ENCODE measurements around the gene KCNC1. TPM values are rescaled to one million over a fixed set of nuclear protein-coding genes. Genes with fewer than 3 reads are reported as not detected.

The KCNC1 gene
- total and polyA plus RNA-seq, 2 of the 13 experiments (the other 11 are each of a cell fraction or from before 2014, with no cell fraction given), result 0.01 to 0.04 TPM

DNA sequence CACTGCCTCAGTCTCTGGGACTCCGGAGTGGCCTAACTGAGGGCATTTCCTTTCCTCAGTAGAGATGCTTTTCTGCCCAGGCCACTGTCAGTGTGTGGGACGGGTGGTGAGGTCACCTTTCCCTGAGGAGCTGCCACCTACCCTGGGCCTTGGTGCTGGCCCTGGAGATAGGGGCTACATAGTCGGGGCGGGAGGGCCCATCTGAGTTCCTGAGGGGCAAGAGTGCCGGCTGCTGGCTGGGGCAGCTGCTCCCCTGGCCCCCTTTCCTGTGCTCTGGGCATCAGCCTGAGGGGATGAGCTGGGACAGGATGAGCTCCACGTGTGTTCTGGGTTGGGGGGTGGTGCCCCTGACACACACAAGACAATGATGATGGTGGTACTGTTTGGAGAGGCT, 5.4 kb downstream of the KCNC1 start:
- Histone ChIP-seq H3K9me3 (ENCODE audit: low read length) (no peaks in the 10 kb centered on the region), H4K20me1 (ENCODE audit: insufficient read depth, low read length) (peaks cover 4% of the 10 kb centered on the region; the same call in 1 of the 2 replicates), H3K36me3 (replicated peaks in 1 of 2; ENCODE audit: control insufficient read depth in 1 of 2, insufficient read depth in 2 of 2, low read length in 2 of 2) (no peaks in the 10 kb centered on the region), H3K27ac (ENCODE audit: extremely low read length, insufficient read depth, low read length) (no peak overlapping the region), H3K4me2 (ENCODE audit: low read depth, low read length) (no peak overlapping the region), H3K27me3 (ENCODE audit: control insufficient read depth in 1 of 2, insufficient read depth in 2 of 2, low read length in 2 of 2) (peaks cover 2 to 31% of the 10 kb centered on the region in 2 experiments; a peak in 2 of 5 replicates), H3K4me1 (ENCODE audit: insufficient read depth, low read length) (peaks cover 9% of the 10 kb centered on the region), H2AFZ (ENCODE audit: low read length) (no peak overlapping the region), H3K9ac (ENCODE audit: insufficient read depth, low read depth, low read length) (no peak overlapping the region), H3K4me3 (replicated peaks in 1 of 3; ENCODE audit: insufficient read depth in 1 of 3, low read depth in 2 of 3, low read length in 3 of 3) (no peak overlapping the region), H3K79me2 (ENCODE audit: insufficient read depth, low read length) (no peaks in the 10 kb centered on the region)
- in situ Hi-C loops (cut with HindIII; ENCODE audit: extremely low pct_ligation_motif_present, low pct_unique_long_range_greater_than_20kb), result no loop called here
- 20% methylated on average over 4 of the region's 6 CpGs for WGBS (ENCODE audit: low lambda C conversion rate)
- POLR2A ChIA-PET, result no interaction called here
- ATAC-seq (no peak), DNase-seq (ENCODE audit: low spot score) (no peak), FAIRE-seq (no peak)
- BruUV-seq (replicated peaks), result no TSS peak
- intact Hi-C loops (cut with micrococcal nuclease; ENCODE audit: unreplicated experiment), result no loop called here
- CTCF ChIA-PET (ENCODE audit: low intra/inter-chr PET ratio, low total read pairs), result no interaction called here
- TF ChIP-seq ZNF549 (CRISPR knock-in tag; IDR thresholded peaks at IDR 0.05) (no peak), PLSCR1 (CRISPR knock-in tag; IDR thresholded peaks at IDR 0.05; ENCODE audit: borderline replicate concordance) (no peak), ZNF292 (CRISPR knock-in tag; IDR thresholded peaks at IDR 0.05; ENCODE audit: borderline replicate concordance, low read depth) (no peak), NRL (CRISPR knock-in tag; IDR thresholded peaks at IDR 0.05; ENCODE audit: borderline replicate concordance) (no peak), ZNF431 (CRISPR knock-in tag; IDR thresholded peaks at IDR 0.05; ENCODE audit: borderline replicate concordance, low read depth) (no peak), PAXIP1 (CRISPR knock-in tag; conservative IDR thresholded peaks at IDR 0.05) (no peak), PCBP2 (optimal IDR thresholded peaks at IDR 0.05; ENCODE audit: low read depth, low read length, poor library complexity, severe bottlenecking) (no peak), MLX (CRISPR knock-in tag; IDR thresholded peaks at IDR 0.05) (no peak), GABPB1 (CRISPR knock-in tag; IDR thresholded peaks at IDR 0.05) (no peak), HMGA1 (CRISPR knock-in tag; conservative IDR thresholded peaks at IDR 0.05) (no peak), HINFP (CRISPR knock-in tag; IDR thresholded peaks at IDR 0.05; ENCODE audit: low read depth) (no peak), SMARCE1 (IDR thresholded peaks at IDR 0.05; ENCODE audit: borderline replicate concordance) (no peak), TBL1XR1 (IDR thresholded peaks at IDR 0.05; ENCODE audit: borderline replicate concordance, low read length, partially characterized antibody) (no peak), ZFYVE20 (CRISPR knock-in tag; IDR thresholded peaks at IDR 0.05; ENCODE audit: borderline replicate concordance, low read depth) (no peak)
- TF ChIP-seq, protein P1, sequence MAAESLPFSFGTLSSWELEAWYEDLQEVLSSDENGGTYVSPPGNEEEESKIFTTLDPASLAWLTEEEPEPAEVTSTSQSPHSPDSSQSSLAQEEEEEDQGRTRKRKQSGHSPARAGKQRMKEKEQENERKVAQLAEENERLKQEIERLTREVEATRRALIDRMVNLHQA (CRISPR knock-in tag; IDR thresholded peaks at IDR 0.05), result no peak

All from HepG2 (cell line).